OCI-LY3 (cell line): Measurements from ENCODE around the gene CAMK1.
A peak's percentile ranks its signal among the peaks of the same experiment; 100 is the strongest.

ENCODE experiments used
- H2AFZ ChIP-seq: fragments of 200-600, 300-600 bp; shearing (Covaris generic); 2 replicates; pipeline ENCODE4 v1.6.0; 2014; ENCODE audit warnings: antibody characterized with exemption, low read depth, low read length
- H3K27ac ChIP-seq: fragments of 200-600, 300-600 bp; sonication (generic); 2 replicates; pipeline ENCODE4 v1.5.1; 2014; ENCODE audit warnings: mild to moderate bottlenecking, low read length, moderate library complexity, mixed read lengths
- H3K27me3 ChIP-seq: fragments of 200-600, 300-600 bp; sonication (generic); 2 replicates; pipeline ENCODE4 v1.6.1; 2014; ENCODE audit warnings: low read depth, low read length, mixed read lengths
- H3K36me3 ChIP-seq: fragments of 200-600, 300-600 bp; sonication (generic); replicated peaks from 2 replicates; pipeline ENCODE3; 2014; ENCODE audit warnings: low read depth, low read length, mixed read lengths
- H3K4me1 ChIP-seq: fragments of 300-600, 200-600 bp; sonication (generic); 2 replicates; pipeline ENCODE4 v1.6.1; 2014; ENCODE audit warnings: low read length, mixed read lengths
- H3K4me2 ChIP-seq: fragments of 200-600, 300-600 bp; sonication (generic); 2 replicates; pipeline ENCODE4 v1.6.1; 2014; ENCODE audit warnings: low read length, mixed read lengths
- H3K4me3 ChIP-seq: fragments of 300-600, 200-600 bp; sonication (generic); 2 replicates; pipeline ENCODE4 v1.5.1; 2014; ENCODE audit warnings: antibody characterized with exemption, mild to moderate bottlenecking, low read length, moderate library complexity
- H3K79me2 ChIP-seq: fragments of 300-600, 200-600 bp; shearing (Covaris generic); 2 replicates; pipeline ENCODE4 v1.6.1; 2014; ENCODE audit warnings: mild to moderate bottlenecking, low read length, mixed read lengths
- H3K9ac ChIP-seq: fragments of 300-600, 200-600 bp; shearing (Covaris generic); 2 replicates; pipeline ENCODE4 v1.6.0; 2014; ENCODE audit warnings: mild to moderate bottlenecking, low read length, moderate library complexity
- H3K9me3 ChIP-seq: fragments of 200-600, 300-600 bp; shearing (Covaris generic); 2 replicates; pipeline ENCODE4 v1.6.1; 2014; ENCODE audit warnings: low read length, mixed read lengths; ENCODE audit not compliant: insufficient read depth
- H4K20me1 ChIP-seq: fragments of 200-600, 300-600 bp; sonication (generic); 2 replicates; pipeline ENCODE4 v1.6.1; 2016; ENCODE audit warnings: low read length, mixed read lengths; ENCODE audit not compliant: insufficient read depth
- CTCF ChIP-seq: fragments of 200-600, 300-600 bp; sonication (generic); IDR thresholded peaks from 2 replicates; pipeline ENCODE4 v1.5.1; 2014; ENCODE audit warnings: antibody characterized with exemption, low read length, low read depth
- EZH2phosphoT487 ChIP-seq: fragments of 200-600 bp; shearing (Covaris generic); IDR thresholded peaks from 2 replicates; pipeline ENCODE4 v1.6.1; 2018; ENCODE audit warnings: antibody characterized with exemption, mixed run types, low read depth

The CAMK1 gene

GRCh38 chr3:9806137-9806536, 36.4 kb upstream of the CAMK1 start:
- Histone ChIP-seq H3K79me2 (no peaks in the 10 kb centered on the region), H3K36me3 (peaks cover 48% of the 10 kb centered on the region), H3K4me2 (no peak overlapping the region), H3K27ac (no peak overlapping the region), H3K4me1 (peaks cover 16% of the 10 kb centered on the region), H4K20me1 (0 out of 2 replicates have a peak, but pooled peaks cover 2% of the 10 kb centered on the region), H2AFZ (no peak overlapping the region), H3K4me3 (no peak overlapping the region), H3K9me3 (no peaks in the 10 kb centered on the region), H3K9ac (no peak overlapping the region), H3K27me3 (no peaks in the 10 kb centered on the region)
- no peak for TF ChIP-seq EZH2phosphoT487
- no peak for TF ChIP-seq CTCF

- no peak overlapping the region for H3K4me2 ChIP-seq
- no peak overlapping the region for H3K9ac ChIP-seq
- H3K9me3 ChIP-seq, result no peaks in the 10 kb centered on the region
- H3K27me3 ChIP-seq, result no peaks in the 10 kb centered on the region
- no peak for TF ChIP-seq EZH2phosphoT487
- TF ChIP-seq CTCF, result no peak
- H4K20me1 ChIP-seq, result 0 out of 2 replicates have a peak, but pooled peaks cover 2% of the 10 kb centered on the region
- H2AFZ ChIP-seq, result no peak overlapping the region
- H3K79me2 ChIP-seq, result no peaks in the 10 kb centered on the region
- H3K27ac ChIP-seq, result no peak overlapping the region
- peaks cover 53% of the 10 kb centered on the region for H3K36me3 ChIP-seq
- peaks cover 16% of the 10 kb centered on the region for H3K4me1 ChIP-seq
- H3K4me3 ChIP-seq, result no peak overlapping the region
Measured at GRCh38 chr3:9804996-9805395, 35.2 kb upstream of the CAMK1 start.

GRCh38 chr3:9803494-9803893, 33.7 kb upstream of the CAMK1 start:
- H3K36me3 ChIP-seq, result peaks cover 63% of the 10 kb centered on the region

GRCh38 chr3:9800529-9800928, 30.8 kb upstream of the CAMK1 start:
- H3K4me3 ChIP-seq, result no peak overlapping the region
- peaks cover 69% of the 10 kb centered on the region for H3K36me3 ChIP-seq
- H3K4me2 ChIP-seq, result no peak overlapping the region
- peaks cover 29% of the 10 kb centered on the region for H3K79me2 ChIP-seq
- H4K20me1 ChIP-seq, result peaks cover 15% of the 10 kb centered on the region
- TF ChIP-seq EZH2phosphoT487 (no peak), CTCF (peak; percentile 34; the same call in 1 of the 2 replicates)
- no peaks in the 10 kb centered on the region for H3K9me3 ChIP-seq
- no peak overlapping the region for H3K9ac ChIP-seq
- peaks cover 9% of the 10 kb centered on the region for H3K4me1 ChIP-seq
- H3K27me3 ChIP-seq, result no peaks in the 10 kb centered on the region
- H2AFZ ChIP-seq, result no peak overlapping the region
- no peak overlapping the region for H3K27ac ChIP-seq

More at GRCh38 chr3:9803494-9803893, 33.7 kb upstream of the CAMK1 start:
- Histone ChIP-seq H3K4me3 (no peak overlapping the region), H3K9ac (no peak overlapping the region), H3K9me3 (no peaks in the 10 kb centered on the region), H3K4me2 (no peak overlapping the region), H3K79me2 (no peaks in the 10 kb centered on the region), H3K27ac (no peak overlapping the region), H2AFZ (no peak overlapping the region), H3K4me1 (peaks cover 3% of the 10 kb centered on the region; the same call in 1 of the 2 replicates), H4K20me1 (peaks cover 2% of the 10 kb centered on the region; the same call in 1 of the 2 replicates), H3K27me3 (no peaks in the 10 kb centered on the region)
- no peak for TF ChIP-seq CTCF
- no peak for TF ChIP-seq EZH2phosphoT487
